Measurements from ENCODE around the gene MTMR3. TPM values are rescaled to one million over a fixed set of nuclear protein-coding genes. Genes with fewer than 3 reads are reported as not detected.

MTMR3 gene
- total and polyA plus RNA-seq, 2 donors (not counting 1 experiment from before 2014, with no cell fraction given) = 31.7 to 67.8 TPM

DNA sequence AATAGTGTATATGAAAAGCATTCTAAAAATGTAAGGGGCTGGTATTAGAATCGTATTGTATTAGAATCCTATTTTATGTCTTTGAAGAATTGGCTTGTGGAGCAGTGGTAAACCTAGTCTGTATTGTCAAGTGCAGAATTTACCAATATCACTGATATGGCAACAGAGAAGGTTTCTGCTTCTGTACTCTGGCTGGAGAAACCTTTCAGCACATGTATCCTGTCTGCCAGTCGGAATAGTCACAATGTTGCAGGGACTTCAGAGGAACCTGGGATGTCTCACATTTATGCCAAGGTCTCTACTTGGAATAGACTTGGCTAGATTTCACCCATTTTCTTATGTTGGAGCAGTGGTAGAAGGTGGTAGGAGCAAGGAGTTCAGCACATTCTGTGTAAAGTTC lies 4.4 kb downstream of the MTMR3 start:
- Histone ChIP-seq H4K20me1 (ENCODE audit: control insufficient read depth, insufficient read depth, low read length, poor library complexity, severe bottlenecking) (peaks cover 60% of the 10 kb centered on the region), H3K9ac (ENCODE audit: low read length) (no peak overlapping the region), H3K27me3 (replicated peaks in 1 of 4; ENCODE audit: control extremely low read depth in 1 of 4, control insufficient read depth in 3 of 4, insufficient read depth in 4 of 4, low read length in 3 of 4) (no peaks in the 10 kb centered on the region), H3K4me3 (ENCODE audit: control extremely low read depth in 1 of 5, extremely low read depth in 1 of 5, insufficient read depth in 1 of 5, low read depth in 2 of 5, low read length in 4 of 5) (no peak overlapping the region), H2AFZ (ENCODE audit: insufficient read depth, low read depth, low read length, poor library complexity, severe bottlenecking) (no peak overlapping the region), H3K9me3 (ENCODE audit: control extremely low read depth in 1 of 3, control insufficient read depth in 2 of 3, insufficient read depth in 1 of 3, low read length in 2 of 3) (no peaks in the 10 kb centered on the region), H3K79me2 (ENCODE audit: control insufficient read depth, insufficient read depth, low read length) (peaks cover 98% of the 10 kb centered on the region), H3K36me3 (replicated peaks in 1 of 2; ENCODE audit: control extremely low read depth in 1 of 2, control insufficient read depth in 1 of 2, extremely low read depth in 1 of 2, insufficient read depth in 2 of 2, low read length in 1 of 2) (no peaks in the 10 kb centered on the region), H3K4me1 (ENCODE audit: control insufficient read depth in 2 of 2, insufficient read depth in 2 of 2, low read length in 2 of 2) (peaks cover 20 to 21% of the 10 kb centered on the region in 2 donors), H3K27ac (ENCODE audit: low read length in 2 of 2) (no peak overlapping the region), H3K4me2 (replicated peaks; ENCODE audit: low read depth, low read length, poor library complexity, severe bottlenecking) (no peak overlapping the region)
- POLR2A ChIA-PET = no interaction called here
- no peak for DNase-seq
- Mint-ChIP-seq H3K27me3 (no peaks in the 10 kb centered on the region), H3K4me1 (peaks cover 21% of the 10 kb centered on the region), H3K9me3 (ENCODE audit: insufficient read depth) (no peaks in the 10 kb centered on the region), H3K4me3 (no peak overlapping the region), H3K27ac (no peak overlapping the region)
- intact Hi-C loops (cut with micrococcal nuclease) = loop anchor here (1.0 kb wide), 1 partner anchor 11 kb away; no protein-coding TSS in a partner anchor
- TF ChIP-seq, protein P1, sequence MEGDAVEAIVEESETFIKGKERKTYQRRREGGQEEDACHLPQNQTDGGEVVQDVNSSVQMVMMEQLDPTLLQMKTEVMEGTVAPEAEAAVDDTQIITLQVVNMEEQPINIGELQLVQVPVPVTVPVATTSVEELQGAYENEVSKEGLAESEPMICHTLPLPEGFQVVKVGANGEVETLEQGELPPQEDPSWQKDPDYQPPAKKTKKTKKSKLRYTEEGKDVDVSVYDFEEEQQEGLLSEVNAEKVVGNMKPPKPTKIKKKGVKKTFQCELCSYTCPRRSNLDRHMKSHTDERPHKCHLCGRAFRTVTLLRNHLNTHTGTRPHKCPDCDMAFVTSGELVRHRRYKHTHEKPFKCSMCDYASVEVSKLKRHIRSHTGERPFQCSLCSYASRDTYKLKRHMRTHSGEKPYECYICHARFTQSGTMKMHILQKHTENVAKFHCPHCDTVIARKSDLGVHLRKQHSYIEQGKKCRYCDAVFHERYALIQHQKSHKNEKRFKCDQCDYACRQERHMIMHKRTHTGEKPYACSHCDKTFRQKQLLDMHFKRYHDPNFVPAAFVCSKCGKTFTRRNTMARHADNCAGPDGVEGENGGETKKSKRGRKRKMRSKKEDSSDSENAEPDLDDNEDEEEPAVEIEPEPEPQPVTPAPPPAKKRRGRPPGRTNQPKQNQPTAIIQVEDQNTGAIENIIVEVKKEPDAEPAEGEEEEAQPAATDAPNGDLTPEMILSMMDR (IDR thresholded peaks at IDR 0.05) = no peak
- TF ChIP-seq EZH2 (IDR thresholded peaks at IDR 0.05; ENCODE audit: borderline replicate concordance, insufficient read depth, low read depth, low read length, poor library complexity, severe bottlenecking) = no peak
- 100% methylated on average over 1 of the region's 2 CpGs for WGBS (ENCODE audit: insufficient coverage)
- CTCF ChIA-PET = no interaction called here
- no peak for ATAC-seq (ENCODE audit: low read depth)

DNA sequence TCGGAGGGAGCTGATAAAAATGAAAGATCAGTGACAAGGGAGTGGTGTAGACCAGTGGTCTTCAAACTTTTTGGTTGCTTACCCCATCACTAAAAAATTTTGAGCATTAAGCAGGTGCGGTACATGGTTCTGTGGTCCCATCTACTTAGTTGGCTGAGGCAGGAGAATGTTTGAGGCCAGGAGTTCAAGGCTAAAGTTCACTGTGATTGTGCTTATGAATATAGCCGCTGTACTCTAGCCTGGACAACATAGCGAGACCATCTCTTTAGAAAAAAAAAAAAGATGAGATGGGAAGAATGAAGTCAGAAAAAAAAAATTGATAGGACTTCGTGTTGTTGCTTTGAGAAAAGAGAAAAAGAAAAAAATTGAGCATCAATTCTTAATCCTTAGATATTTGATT lies 7.8 kb downstream of the MTMR3 start:
- Mint-ChIP-seq H3K27me3 (no peaks in the 10 kb centered on the region), H3K4me3 (no peak overlapping the region), H3K4me1 (peaks cover 31% of the 10 kb centered on the region), H3K27ac (no peak overlapping the region), H3K9me3 (ENCODE audit: insufficient read depth) (no peaks in the 10 kb centered on the region)
- Histone ChIP-seq H3K9me3 (ENCODE audit: control extremely low read depth in 1 of 3, control insufficient read depth in 2 of 3, insufficient read depth in 1 of 3, low read length in 2 of 3) (no peaks in the 10 kb centered on the region), H3K79me2 (ENCODE audit: control insufficient read depth, insufficient read depth, low read length) (peaks cover 98% of the 10 kb centered on the region), H3K27ac (ENCODE audit: low read length in 2 of 2) (no peak overlapping the region), H3K36me3 (replicated peaks in 1 of 2; ENCODE audit: control extremely low read depth in 1 of 2, control insufficient read depth in 1 of 2, extremely low read depth in 1 of 2, insufficient read depth in 2 of 2, low read length in 1 of 2) (no peaks in the 10 kb centered on the region), H3K4me1 (ENCODE audit: control insufficient read depth in 2 of 2, insufficient read depth in 2 of 2, low read length in 2 of 2) (peaks cover 0 to 2% of the 10 kb centered on the region in 2 donors), H2AFZ (ENCODE audit: insufficient read depth, low read depth, low read length, poor library complexity, severe bottlenecking) (no peak overlapping the region), H3K27me3 (replicated peaks in 1 of 4; ENCODE audit: control extremely low read depth in 1 of 4, control insufficient read depth in 3 of 4, insufficient read depth in 4 of 4, low read length in 3 of 4) (no peaks in the 10 kb centered on the region), H4K20me1 (ENCODE audit: control insufficient read depth, insufficient read depth, low read length, poor library complexity, severe bottlenecking) (peaks cover 77% of the 10 kb centered on the region), H3K4me3 (ENCODE audit: control extremely low read depth in 1 of 5, extremely low read depth in 1 of 5, insufficient read depth in 1 of 5, low read depth in 2 of 5, low read length in 4 of 5) (no peak overlapping the region), H3K9ac (ENCODE audit: low read length) (no peak overlapping the region), H3K4me2 (replicated peaks; ENCODE audit: low read depth, low read length, poor library complexity, severe bottlenecking) (no peak overlapping the region)
- no peak for TF ChIP-seq EZH2 (IDR thresholded peaks at IDR 0.05; ENCODE audit: borderline replicate concordance, insufficient read depth, low read depth, low read length, poor library complexity, severe bottlenecking)
- TF ChIP-seq, protein P1 (IDR thresholded peaks at IDR 0.05) = no peak
- intact Hi-C loops (cut with micrococcal nuclease) = no loop called here
- ChIA-PET POLR2A (no interaction called here), CTCF (no interaction called here)
- DNase-seq (no peak), ATAC-seq (ENCODE audit: low read depth) (no peak)
- 100% methylated on average over 2 of the region's 5 CpGs for WGBS (ENCODE audit: insufficient coverage)
